22Rv1 (cell line): ENCODE results near the gene VPS4A.

ENCODE experiments used
- H3K27ac ChIP-seq: fragments of 450-650 bp; 2 replicates; pipeline ENCODE4 v1.5.1; 2017
- CTCF ChIP-seq: fragments of 450-650 bp; IDR thresholded peaks from 2 replicates; pipeline ENCODE4 v1.5.1; 2017; ENCODE audit warnings: mild to moderate bottlenecking
- ZFX ChIP-seq: fragments of 450-650 bp; IDR thresholded peaks from 2 replicates; pipeline ENCODE4 v1.6.1; 2017; ENCODE audit warnings: antibody characterized with exemption, borderline replicate concordance

The VPS4A gene

GRCh38 chr16:69366431-69366830 lies 55.3 kb downstream of the VPS4A start:
- no peak overlapping the region for H3K27ac ChIP-seq
- TF ChIP-seq CTCF (no peak), ZFX (no peak)

GRCh38 chr16:69367980-69368379 lies 56.8 kb downstream of the VPS4A start:
- TF ChIP-seq CTCF (no peak), ZFX (no peak)
- no peak overlapping the region for H3K27ac ChIP-seq

GRCh38 chr16:69368866-69369265 lies 57.7 kb downstream of the VPS4A start:
- TF ChIP-seq CTCF (no peak), ZFX (no peak)
- H3K27ac ChIP-seq = no peak overlapping the region

- TF ChIP-seq ZFX (no peak), CTCF (no peak)
- no peak overlapping the region for H3K27ac ChIP-seq
Observed at GRCh38 chr16:69371564-69371963, 60.4 kb downstream of the VPS4A start.

- no peak overlapping the region for H3K27ac ChIP-seq
- TF ChIP-seq ZFX (no peak), CTCF (no peak)
Observed at GRCh38 chr16:69373019-69373418, 61.9 kb downstream of the VPS4A start.
